Activated CD4-positive, CD25-positive, alpha-beta regulatory T cell treated with anti-CD3 and anti-CD28 coated beads, Interleukin-2, amount 50 U/mL, for 16 hours (primary cell): ENCODE measurements around the gene STOX2.

Experiments used
- DNase-seq: peaks from one replicate; pipeline ENCODE4 v3.0.0-alpha.2; 2020; ENCODE audit warnings: low read depth, low spot score

The STOX2 gene

DNA sequence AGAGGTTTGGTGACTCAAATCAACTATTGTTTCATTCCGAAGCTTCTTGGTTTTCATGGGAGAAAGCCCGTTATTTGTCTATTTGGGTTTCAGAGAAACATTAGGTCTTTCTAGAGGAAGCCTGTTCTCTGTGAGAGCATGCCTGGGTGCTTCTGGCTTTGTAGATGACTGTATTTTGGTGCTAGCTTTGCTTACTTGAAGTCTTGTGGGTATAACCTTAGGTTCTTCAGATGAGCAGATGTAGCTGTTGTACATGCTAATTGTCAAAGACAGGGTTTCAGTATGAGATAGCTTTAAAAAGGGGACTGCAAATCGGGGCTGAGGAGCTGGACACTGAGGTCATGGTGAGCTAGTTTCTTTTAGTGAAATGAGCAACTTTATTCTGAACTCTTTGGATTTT, 7.9 kb upstream of the STOX2 start:
- DNase-seq, result no peak

DNA sequence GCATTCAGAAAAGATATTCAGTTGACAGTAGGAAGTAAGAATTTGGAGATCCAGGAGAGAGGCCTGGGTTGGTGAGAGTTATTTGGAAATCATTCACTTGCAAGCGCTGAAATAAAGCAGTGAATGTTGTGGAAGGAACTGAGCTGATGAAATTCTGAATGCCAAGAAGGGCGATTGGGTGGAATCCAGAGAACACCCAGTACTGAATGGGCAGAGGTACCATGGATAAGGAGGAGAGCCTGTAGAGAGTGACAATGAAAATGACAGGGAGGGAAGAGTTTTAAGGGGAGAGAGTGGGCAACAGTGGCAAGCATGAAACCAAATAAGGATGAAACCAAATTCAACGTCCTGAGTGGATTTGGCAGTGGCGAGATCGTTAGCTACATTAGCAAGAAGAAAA, 6.7 kb upstream of the STOX2 start:
- no peak for DNase-seq

DNA sequence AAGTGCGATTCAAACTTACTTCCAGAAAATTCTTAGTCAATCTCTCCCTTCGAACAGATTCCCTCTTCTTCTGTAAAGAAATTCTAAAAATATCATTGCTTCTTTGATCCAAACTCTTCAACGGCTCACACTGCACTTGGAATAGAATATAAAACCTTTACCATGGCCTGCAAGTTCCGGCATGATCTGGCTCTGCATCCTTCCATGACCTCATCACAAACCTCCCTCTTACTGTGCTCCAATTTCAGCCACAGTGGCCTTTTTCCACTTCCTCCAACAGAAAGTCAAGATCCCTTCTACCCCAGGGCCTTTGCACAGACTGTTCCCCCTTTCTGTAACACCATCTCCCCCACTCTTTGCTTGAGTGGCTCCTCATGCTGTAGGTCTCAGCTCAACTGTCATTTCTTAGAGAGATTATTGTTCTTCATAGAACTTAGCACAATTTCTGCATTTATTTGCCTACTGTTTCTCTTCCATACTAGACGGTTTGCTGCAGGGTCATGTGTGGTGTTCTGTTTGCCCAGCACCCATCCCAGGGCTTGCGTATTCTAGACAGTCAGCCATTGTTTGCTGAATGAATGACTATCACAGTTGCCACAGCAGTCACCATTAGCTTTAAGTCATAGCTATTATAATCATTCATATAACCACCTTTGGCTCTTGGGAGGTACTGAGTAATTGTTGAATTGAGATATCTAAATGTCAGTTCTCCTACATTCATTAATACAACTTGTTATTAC, 1.9 kb upstream of the STOX2 start:
- no peak for DNase-seq

DNA sequence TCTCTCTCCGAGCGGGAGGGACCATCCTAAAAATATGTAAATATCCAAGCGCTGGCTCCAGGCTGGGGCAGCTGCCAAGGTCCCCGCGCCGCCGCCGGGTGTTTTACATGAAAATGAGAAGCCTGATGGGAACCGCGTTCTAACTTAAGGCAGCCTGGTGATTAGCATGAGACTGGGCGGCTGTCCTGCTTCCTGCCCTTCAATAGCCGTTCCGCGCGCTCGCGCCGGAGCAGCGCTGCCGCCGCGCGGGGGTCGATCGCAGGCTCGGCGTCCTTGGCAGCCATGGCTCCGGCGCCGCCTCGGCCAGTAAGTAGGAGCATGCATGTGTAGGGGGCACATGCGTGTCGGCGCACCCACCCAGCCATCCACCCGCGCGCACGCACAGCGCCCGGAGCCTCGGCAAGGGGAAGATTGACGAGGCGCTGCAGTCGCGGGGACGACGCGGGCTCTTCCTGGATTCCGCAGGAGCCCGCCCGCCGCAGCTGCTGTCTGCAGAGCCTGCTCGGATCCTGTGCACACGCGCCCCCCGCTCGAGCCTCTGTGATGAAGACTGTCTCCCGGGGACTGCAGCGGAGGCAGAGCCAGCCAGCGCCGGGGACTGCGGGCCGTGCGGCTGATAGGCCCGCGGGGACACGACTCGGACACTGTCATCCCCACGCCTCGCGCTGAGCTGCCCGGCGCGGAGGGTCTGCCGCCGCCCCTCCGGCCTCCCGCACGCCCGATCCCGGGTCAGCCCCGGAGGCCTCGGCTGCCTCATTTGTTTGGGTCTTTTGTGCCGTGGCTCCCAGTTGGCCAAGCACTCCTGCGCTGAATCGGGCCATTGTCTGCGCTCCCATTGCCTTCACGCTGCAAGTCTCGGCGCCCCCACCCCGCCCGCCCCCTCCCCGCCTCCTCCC, 734 bp downstream of the STOX2 start:
- DNase-seq, result no peak

DNA sequence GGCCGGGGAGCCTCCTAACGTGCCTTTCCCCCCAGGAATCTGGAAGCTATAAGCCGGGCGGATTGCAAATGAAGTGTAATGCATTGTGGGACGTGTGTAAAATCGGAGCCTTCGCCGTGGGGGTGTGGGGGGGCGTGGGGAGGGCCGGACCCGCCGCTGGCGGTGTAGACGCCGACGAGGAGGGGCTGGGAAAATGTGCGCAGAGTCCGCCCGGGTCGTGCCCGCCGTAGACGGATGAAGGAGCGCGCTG, 1.3 kb downstream of the STOX2 start:
- DNase-seq, result no peak

DNA sequence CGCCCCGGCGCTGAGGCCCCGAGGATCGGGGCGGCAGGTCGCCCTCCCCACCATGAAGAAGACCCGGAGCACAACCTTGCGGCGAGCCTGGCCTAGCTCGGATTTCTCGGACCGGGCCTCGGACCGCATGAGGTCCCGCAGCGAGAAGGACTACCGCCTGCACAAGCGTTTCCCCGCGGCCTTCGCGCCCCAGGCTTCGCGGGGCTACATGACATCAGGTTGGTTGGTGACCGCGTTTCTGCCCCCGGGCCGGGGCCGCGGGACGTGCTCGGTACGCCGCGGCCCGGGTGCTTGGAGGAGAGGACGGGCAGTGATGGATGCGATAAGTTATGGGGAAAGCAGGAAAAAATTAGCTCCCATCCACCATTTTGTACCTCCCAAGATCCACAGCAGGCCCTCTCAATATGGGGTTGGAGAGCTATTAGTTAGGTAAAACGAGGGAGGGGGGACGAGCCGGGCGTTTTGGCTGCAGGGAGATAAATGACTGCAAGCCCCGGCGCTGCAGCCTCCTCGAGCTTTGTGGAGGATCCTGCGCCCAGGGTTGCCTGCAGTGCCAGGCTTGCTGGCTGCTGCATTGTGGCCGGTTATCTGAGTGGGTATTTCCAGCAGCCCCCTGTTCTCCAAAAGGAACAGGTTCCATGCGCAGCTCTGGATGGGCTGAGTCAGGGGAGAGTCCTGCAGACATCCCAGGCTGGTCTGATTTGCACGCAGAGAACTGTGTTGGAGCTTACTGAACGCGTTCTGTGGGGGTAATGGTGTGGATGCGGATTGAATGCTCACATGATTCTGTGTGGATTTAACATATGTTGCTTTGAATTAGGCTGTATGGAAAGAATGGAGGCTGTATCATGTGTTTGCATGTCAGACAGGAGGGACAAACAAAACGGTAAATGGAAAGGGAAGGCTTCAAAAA, 1.9 kb downstream of the STOX2 start:
- DNase-seq, result no peak

DNA sequence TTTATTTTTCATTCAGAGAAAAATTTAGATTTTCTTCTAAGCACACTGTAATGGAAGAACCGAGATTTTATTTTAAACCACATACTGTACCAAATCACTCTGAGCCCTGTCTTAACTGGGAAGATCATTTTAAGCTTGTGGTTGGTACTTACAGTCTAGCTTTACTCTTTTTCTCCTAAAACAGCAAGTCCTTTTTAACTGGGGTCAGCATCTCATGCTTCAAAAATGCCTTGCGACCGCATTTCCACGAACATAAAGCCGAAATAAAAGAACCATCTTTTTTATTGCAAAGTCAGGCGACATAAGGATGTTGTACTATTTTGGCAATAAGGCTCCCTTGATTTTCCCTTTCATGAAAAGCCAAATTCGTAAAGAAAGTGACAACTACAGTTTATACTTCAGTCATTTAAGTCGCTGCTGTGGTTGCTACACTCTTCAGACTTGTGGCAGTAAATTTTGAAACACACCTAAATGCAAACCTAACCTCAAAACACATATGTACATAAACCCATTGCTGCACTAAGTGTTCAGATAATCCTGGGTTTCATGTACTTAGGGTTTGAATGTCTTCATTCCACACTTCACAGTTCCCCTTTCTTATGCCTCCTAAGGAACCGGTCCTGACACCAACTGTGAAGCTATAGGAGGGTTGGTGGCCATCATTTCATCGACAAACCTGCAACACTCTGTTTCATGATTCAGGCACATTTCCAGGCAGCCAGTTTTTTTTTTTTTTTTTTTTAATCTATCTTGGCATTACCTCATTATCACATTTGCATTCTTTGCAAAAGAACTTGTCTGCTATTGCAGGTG, 3.0 kb downstream of the STOX2 start:
- DNase-seq, result no peak

DNA sequence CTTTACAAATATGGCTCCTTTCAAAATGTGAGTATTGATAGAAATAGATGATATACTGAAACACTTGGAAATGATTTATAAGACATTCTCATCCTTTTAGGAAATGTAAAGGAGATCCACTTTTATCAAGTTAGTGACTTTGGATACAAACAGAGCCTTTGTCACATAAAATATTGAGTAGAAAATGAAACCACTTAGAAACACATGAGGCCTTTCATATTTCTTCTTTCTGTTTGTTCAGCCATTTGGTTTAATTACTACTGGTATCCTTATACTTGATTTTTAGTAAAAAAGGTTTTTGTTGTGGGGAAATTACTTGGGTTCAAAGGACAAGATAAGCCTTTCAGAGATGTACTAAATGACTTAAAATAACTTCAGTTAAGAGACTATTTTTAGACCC, 4.1 kb downstream of the STOX2 start:
- DNase-seq, result no peak

DNA sequence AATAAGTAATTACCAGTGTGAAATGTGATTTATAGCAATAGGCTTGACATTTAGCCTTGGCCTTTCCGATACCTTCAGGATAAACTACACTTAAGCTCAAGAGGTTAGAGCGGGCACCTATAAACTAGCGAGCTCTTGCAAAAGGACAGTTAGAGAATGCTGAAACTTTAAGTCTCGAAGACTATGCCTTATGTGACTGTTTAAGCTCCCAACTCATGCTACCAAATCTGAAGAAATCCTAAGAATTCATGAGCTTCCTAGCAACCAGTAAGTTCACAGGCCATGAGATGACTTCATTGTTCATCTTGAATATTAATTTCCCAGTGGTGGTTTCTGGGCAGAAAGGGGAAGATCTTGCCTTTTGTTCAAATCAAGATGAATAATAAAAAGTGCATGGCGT, 4.7 kb downstream of the STOX2 start:
- DNase-seq, result no peak

DNA sequence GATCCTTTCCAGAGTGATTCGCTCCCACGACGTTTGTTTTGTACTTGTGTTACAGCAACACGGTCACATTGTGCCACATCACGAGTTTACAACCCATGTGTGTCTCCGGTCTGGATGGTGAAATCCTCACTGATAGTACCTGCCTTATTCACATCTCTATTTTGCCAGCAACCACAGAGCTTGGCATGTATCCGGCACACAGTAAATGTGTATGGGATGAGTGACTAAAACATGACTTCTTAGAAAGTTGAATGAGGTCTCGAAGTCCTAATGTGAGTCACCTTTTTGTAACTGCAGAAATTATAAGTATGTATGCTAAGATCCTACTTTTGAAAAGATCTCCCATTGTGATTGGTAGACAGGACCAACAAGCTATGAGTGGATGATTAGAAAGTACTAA, 7.5 kb downstream of the STOX2 start:
- DNase-seq, result no peak

DNA sequence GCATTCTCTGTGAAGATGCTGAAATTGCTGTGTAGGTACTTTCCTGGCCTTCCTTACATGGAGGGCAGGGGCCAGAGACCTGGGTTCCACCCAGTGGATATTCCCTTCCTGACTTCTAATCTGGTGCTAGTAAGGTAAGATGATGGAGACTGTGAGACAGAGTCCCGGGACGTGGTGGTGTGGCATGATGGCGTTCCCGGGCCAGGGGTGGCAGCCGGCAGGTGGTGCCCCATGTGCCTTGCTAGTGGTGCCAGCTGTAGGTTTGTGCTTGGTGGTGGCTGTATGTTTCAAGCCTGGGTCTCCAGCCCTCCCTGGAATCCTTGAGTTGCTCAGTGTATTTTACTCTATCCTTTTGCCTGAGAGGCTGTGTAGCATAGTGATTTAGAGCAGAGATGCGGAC, 10.9 kb downstream of the STOX2 start:
- no peak for DNase-seq

DNA sequence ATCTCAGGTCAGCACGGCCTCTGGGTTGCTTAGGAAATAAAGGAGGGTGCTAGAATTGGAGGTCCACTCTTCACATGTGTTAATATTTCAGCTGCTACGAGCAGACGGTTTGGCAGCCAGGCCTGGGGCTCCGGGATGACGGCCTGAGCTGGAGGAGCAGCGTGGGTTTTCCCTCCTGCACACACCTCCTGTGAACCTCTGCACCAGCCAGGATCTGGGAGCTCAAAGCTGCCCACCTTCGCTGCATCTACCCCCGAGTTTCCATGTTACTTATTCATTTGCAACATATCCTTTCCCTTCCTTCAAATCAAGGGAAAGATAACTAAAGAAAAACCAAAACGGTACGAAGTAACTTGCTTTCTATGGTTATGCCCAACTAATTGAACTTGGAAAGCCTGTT, 13.6 kb downstream of the STOX2 start:
- DNase-seq, result no peak

DNA sequence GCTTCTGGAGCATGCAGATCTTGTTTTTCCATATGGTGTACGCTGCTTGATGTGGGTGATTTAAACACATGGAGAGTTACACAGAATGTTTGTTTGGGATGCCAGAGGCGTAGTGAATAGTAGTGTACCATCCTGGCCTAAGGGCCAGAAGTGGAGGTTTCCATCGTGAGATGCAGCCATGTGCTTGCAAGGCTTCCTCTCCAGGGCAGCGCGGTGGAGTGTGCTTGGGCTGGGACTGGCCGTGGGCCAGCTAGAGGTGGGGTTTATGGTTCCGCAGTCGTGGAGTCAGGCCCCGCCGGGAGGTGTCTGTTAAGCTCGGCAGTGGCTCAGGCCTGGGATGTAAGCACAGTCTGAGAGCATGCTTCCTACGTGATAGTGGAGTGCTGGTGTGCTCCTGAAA, 14.0 kb downstream of the STOX2 start:
- no peak for DNase-seq

DNA sequence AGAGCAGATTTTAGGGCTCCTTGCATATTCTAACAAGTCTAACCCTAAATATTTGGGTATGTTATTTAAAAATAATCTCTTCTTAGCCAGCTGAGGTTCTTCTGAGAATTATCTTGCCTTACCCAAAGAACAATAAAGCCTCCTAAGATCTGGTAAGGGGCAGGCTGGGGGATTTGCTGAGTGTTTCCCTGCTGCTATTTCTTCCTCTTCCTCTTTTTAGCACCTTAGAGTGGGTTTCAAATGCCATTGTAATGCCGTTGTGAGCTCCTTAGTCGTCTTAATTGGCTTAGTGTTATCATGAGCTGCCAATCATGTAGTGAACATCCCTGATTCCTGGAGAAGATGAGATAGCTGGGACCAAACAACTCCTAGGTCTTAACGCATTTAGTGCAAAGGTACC, 15.4 kb downstream of the STOX2 start:
- DNase-seq, result no peak

DNA sequence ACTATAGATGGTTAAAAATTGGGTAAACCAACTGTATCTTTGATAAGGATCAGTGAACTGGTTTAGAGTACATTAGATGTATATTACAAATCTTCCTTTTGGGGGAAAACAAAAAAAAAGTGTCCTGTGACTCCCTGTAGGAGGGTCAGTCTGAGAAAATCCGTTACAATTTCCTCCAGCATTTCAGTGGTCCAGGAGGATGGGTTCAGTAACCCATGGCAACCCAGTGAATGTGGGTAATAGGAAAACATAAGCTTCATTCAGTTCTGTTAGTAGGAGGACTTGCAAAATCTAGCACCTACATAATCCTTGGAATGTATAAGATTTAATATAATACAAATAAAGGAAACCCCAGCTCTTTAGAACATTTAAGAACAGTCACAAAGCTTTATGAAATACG, 16.2 kb downstream of the STOX2 start:
- DNase-seq, result no peak

DNA sequence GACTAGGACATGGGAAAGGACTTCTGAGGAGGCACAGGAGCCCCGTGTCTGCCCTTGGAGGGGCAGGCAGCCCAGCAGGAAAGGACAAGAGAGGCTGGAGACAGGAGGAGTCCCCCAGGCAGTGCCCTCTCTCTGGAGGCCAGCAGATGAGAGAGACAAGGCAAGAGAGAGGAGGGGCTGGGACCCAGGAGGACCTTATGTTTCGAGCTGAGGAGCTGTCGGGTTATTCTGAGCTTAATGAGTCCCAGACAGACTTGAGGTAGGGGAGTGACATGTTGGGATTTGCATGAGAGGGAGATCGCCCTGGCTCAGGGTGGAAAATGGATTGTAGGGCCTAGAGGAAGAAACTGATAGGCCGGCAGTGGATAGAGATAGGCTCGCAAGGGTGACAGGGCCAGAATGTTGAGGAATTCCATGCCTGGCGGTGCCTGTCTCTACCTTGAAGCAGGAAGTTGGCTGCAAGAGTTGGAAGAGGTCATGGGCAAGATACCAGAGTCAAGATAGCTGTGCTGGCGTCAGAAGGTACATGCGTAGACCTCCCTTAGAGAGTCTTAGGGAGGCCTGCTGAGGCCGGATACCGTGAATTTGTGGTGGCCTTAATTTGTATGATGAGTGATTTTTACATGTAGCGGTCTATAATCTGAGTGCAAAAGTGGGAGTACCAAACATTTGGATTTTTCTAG, 19.4 kb downstream of the STOX2 start:
- no peak for DNase-seq

DNA sequence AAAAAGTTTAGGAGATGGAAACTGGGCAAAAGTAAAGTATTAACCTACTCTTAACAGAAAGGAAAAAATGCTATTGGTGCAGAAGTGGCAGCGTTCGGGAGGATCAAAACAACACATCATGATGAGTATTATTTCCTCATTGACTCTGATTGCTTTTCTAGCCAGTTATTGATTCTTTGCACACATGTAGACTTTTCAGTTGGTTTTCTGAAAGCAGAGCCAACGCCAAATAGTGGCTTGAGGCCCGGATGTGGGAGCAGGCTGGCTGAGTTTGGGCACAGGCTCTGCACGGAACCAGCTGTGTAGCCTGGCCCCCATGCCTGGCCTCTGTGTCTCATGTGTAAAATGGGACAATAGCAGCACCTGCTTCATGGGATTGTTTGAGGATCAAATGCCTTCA, 21.8 kb downstream of the STOX2 start:
- DNase-seq, result no peak

DNA sequence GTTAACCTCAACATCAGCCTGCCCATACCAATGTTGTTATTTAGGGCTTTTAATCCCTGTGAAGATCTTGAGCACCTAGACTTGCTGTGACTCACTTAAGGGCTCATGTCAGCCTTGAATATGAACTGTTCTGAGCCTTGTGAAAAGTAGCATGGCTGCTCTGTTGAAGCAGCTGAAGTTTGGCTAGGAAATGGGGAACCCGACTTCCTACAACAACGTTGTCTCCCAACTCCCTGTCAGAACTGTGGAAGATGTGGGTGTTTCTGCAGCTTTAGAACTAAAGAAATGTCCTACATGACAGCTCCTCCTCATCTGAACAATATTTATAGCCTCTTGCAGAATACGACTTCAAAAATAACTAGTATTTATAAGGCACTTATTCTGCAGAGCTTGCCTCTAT, 27.5 kb downstream of the STOX2 start:
- no peak for DNase-seq

DNA sequence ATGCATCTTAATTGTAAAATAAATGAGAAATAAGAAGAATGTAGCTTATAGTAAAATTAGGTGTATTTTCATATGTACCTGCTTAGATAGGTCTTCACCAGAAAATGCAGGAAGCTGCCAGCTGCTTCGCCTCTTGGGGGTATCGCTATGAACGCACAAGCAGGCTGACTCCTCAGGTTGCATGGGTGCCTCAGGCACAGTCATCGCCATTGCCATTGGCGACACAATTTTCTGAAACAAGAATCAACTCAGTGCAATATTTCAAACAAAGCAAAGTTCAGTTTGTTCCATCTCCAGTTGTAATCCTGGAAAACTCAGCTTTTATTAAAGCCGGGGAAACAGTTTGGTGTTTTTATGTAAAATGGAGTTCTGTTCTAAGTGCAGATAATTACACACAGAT, 29.7 kb downstream of the STOX2 start:
- DNase-seq, result no peak

DNA sequence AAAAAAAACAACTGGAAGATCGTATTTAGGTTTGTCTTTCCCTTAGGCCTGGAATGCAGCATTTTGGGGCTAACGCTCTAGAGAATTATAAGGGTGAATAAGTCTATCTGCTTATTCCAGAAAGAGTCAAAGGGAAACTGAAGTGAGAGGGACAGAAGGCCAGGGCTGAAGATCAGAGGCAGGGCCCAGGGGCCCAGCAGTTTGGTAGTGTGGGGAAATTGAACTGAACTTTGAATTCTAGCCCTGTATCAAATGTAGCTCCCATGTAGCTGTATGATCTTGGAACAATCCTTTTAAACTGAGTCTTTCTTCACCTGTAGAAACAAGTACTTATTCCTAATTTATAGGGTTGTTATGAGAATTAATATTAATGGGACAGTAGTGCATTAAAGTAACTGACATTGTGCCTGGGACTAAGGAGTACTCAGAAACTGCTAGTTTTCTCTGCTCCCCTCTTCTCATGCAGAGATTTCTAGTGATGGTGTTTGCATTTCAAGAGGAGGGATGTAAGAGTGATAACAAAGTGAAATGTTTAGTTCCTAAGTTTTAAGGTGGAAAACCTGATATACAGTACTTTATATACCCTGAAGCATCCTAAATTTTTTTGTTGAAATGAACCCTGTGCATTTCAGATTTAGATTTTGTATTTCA, 30.4 kb downstream of the STOX2 start:
- DNase-seq, result no peak

DNA sequence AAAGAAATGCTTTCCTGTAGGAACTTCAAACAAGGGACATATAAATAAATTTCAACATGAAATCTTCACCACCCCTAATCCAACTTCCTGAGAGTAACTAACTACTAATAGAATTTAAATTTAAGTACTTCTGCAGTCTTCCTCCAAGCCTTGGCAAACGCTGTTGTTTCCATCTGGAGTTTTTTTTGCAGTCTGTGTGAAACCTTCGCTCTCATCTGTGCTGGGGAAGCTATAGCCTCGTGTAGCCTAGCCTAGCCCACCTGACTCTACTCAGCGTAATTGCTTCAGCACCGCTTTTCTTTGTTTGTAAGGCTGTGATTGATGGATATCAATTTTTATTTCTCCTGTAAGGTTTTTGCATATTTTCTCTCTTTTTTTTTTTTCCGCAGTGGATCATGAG, 30.9 kb downstream of the STOX2 start:
- DNase-seq, result no peak
